Measurements from ENCODE around the gene GHR.

- TF ChIP-seq CTCF (IDR thresholded peaks at IDR 0.05) (no peak), POLR2A (IDR thresholded peaks at IDR 0.05) (no peak)
These were observed 172.4 kb downstream of the GHR start for GRCh38 chr5:42595597-42595996.
